Kidney epithelial cell (primary cell): ENCODE data around the gene RAET1G. TPM values are rescaled to one million over a fixed set of nuclear protein-coding genes. Genes with fewer than 3 reads are reported as not detected.
"Not testable (repeated sequence)": the region's sequence is repeated elsewhere in the genome, so short reads cannot be mapped to it uniquely, and the experiment has no call there.

Experiments used
- DNase-seq: peaks from one replicate; pipeline ENCODE4 v3.0.0-alpha.2; 2010; ENCODE audit warnings: low read depth
- H3K27me3 ChIP-seq: 2 replicates; pipeline ENCODE4 v1.6.0; 2011; ENCODE audit warnings: low read length; ENCODE audit not compliant: control insufficient read depth, insufficient read depth
- H3K36me3 ChIP-seq: 2 replicates; pipeline ENCODE4 v1.5.1; 2011; ENCODE audit warnings: low read length; ENCODE audit not compliant: control insufficient read depth, insufficient read depth
- H3K4me3 ChIP-seq: 2 replicates; pipeline ENCODE4 v1.5.1; 2011; ENCODE audit warnings: low read depth, mild to moderate bottlenecking, control low read depth, low read length
- total RNA-seq: library from RNA; depleted of rRNA; stranded (reverse); fragments of >200 nt; gene quantifications from 2 replicates; pipeline ENCODE4 v1.2.3, GENCODE V29; 2015
- TF ChIP-seq, protein P1 (sequence below): IDR thresholded peaks from 2 replicates; pipeline ENCODE4 v1.5.1; 2011; ENCODE audit warnings: mild to moderate bottlenecking, moderate library complexity, low read length, control low read depth, inconsistent platforms; ENCODE audit not compliant: insufficient read depth, poor library complexity, severe bottlenecking

RAET1G gene
- total RNA-seq, 1 donor from 2014 or later, result not detected

DNA sequence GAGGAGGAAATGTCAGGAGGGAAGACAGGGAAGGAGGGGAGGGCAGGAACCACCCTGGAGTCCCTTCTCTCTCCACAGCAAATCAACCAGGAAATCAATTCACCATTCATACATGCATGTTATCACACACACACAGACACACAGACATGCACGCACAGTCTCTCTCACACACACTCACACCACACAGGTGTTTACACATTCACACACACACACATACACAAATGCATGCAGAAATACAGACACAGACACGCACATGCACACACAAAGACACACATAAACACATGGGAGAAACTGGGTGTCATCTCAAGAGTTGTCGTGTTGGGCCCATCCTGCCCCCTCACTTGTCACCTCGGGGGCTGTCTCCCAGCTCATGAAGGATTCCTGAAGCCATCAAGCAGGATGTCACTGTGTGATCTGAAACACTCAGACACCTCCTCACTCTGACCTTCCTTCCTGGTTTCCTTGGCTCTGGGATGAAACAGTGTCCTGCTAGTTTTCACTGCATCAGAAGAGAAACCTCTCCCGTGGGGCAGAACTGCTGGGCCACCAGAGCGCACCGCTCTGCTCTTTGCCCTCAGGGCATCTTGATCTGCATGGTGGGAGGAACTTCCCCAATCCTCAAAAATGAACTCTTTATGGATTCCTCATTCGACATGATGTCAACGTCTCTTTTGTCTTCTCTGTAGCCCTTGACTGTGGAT is 9.2 kb downstream of the RAET1G start:
- H3K27me3 ChIP-seq, result peaks cover 6% of the 10 kb centered on the region
- TF ChIP-seq, protein P1, sequence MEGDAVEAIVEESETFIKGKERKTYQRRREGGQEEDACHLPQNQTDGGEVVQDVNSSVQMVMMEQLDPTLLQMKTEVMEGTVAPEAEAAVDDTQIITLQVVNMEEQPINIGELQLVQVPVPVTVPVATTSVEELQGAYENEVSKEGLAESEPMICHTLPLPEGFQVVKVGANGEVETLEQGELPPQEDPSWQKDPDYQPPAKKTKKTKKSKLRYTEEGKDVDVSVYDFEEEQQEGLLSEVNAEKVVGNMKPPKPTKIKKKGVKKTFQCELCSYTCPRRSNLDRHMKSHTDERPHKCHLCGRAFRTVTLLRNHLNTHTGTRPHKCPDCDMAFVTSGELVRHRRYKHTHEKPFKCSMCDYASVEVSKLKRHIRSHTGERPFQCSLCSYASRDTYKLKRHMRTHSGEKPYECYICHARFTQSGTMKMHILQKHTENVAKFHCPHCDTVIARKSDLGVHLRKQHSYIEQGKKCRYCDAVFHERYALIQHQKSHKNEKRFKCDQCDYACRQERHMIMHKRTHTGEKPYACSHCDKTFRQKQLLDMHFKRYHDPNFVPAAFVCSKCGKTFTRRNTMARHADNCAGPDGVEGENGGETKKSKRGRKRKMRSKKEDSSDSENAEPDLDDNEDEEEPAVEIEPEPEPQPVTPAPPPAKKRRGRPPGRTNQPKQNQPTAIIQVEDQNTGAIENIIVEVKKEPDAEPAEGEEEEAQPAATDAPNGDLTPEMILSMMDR, result no peak
- no peak overlapping the region for H3K4me3 ChIP-seq
- no peak for DNase-seq
- H3K36me3 ChIP-seq, result no peaks in the 10 kb centered on the region

DNA sequence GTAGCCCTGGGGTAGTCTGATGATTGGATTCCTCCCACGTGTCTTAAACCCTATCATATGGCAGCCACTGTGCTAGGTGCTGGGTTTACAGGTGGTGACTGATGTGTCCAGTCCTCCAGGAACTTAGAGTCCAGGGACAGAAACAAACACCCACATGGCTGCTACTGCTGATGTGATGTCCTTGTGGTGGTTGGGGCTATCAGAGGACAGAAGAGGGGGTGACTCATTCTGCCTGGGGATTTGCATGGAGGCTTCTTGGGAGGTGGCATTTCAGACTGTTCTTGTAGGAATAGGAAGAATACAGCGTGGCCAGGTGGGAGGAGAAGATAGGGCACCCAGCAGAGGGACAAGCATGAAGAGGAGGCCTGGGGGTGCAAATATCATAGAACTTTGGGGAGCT is 9.8 kb downstream of the RAET1G start:
- H3K4me3 ChIP-seq, result no peak overlapping the region
- TF ChIP-seq, protein P1, result no peak
- H3K36me3 ChIP-seq, result no peaks in the 10 kb centered on the region
- H3K27me3 ChIP-seq, result peaks cover 4% of the 10 kb centered on the region
- no peak for DNase-seq

DNA sequence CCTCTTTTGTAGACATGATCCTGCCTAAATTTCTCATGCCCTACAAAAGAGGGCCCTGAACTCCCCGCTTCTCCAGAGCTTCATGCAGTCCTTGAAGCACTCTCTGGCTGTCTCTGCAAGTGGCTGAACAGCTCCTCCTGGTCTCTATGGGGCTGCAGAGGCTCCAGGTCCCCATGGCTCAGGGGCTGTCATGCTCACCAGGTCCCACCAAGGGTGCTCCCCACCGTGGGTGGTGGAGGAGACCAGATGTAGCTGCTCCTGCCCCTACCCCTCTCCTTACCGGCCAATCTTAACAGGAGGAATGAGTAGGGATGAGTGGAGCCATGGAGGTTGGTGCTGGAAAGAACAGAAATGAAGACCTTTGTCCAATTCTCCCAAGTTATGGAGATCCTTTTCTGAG is 10.2 kb downstream of the RAET1G start:
- not testable (repeated sequence) for H3K36me3 ChIP-seq, H3K4me3 ChIP-seq, H3K27me3 ChIP-seq, DNase-seq

DNA sequence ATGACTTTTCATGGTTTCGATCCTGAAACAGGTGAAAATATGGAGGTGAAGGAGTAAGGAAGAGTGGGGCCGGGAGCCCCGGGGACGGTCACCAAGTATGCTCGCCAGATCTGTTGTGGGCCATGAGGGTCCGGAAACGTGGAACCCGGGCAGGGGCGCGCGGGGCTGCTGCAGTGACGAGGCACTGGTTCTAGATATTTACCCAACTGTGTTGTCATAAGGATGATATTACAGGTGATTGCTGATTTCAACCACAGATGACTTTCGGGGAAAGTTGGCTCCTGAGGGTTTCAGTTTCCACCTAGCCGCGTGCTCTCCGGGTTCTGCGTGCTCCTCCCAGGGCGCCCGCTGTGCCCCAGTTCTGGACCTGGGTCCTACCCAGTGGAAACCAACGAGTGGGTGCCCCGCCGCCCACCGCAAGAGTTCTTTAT is 12.2 kb downstream of the RAET1G start:
- Histone ChIP-seq H3K36me3 (no peaks in the 10 kb centered on the region), H3K27me3 (peaks cover 4% of the 10 kb centered on the region), H3K4me3 (no peak overlapping the region)
- no peak for DNase-seq
- TF ChIP-seq, protein P1, result no peak

DNA sequence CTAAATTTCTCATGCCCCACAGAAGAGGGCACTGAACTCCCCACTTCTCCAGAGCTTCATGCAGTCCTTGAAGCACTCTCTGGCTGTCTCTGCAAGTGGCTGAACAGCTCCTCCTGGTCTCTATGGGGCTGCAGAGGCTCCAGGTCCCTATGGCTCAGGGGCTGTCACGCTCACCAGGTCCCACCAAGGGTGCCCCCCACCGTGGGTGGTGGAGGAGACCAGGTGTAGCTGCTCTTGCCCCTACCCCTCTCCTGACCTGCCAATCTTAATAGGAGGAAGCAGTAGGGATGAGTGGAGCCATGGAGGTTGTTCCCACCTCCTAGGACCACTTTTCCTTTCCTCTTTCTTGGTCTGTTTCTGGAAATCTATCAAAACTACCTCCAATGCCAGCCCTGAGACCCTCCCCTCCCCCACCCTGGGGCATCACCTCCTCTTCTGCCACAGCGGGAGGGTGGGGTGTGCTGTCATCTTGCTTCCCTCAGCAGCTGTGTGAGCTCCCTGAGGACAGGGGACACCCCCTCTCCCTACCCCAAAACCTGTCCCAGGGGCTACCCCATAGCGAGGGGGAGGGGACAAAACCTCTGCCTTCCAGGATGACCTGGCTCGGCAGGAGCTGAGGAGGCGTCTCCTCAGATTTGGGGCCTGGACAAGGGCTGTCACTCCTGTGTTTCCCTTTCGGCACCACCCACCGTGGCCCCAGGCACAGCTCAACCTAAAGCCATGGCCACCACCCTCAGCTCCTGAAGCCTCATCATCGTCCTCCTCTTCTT is 13.0 kb downstream of the RAET1G start:
- TF ChIP-seq, protein P1, result no peak
- DNase-seq, result no peak
- H3K4me3 ChIP-seq, result no peak overlapping the region
- H3K36me3 ChIP-seq, result no peaks in the 10 kb centered on the region
- peaks cover 6% of the 10 kb centered on the region for H3K27me3 ChIP-seq

DNA sequence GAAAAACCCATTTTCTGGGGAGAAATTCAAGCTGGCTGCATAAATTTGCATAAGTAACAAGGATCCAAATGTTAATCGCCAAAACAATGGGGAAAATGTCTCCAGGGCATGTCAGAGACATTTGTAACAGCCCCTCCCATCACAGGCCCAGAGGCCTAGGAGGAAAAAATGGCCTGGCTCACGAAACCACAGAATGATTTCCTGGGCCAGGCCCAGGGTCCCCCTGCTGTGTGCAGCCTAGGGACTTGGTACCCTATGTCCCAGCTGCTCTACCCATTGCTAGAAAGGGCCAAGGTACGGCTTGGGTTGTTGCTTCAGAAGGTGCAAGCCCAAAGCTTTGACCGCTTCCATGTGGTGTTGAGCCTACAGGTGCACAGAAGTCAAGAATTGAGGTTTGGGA is 14.4 kb downstream of the RAET1G start:
- H3K4me3 ChIP-seq, H3K36me3 ChIP-seq, DNase-seq, H3K27me3 ChIP-seq: not testable (repeated sequence)
